GM12892 (cell line): Measurements from ENCODE around the gene STAC.

Source experiments
- POLR2A ChIP-seq: IDR thresholded peaks from 2 replicates; pipeline ENCODE4 v1.6.1; 2011; ENCODE audit warnings: low read depth, low read length, control low read depth
- POLR2AphosphoS5 ChIP-seq: IDR thresholded peaks from 2 replicates; pipeline ENCODE4 v1.6.1; 2011; ENCODE audit warnings: low read depth, low read length, control low read depth

GRCh38 chr3:36362973-36363372, 17.3 kb upstream of the STAC start:
- TF ChIP-seq POLR2AphosphoS5 (no peak), POLR2A (no peak)
